HepG2 (cell line): ENCODE data around the gene SREBF1. TPM values are rescaled to one million over a fixed set of nuclear protein-coding genes. Genes with fewer than 3 reads are reported as not detected.

Source experiments
- ATAC-seq: fragments of 200-7000 bp; cut with Tn5 transposase; 3 replicates; pipeline ENCODE4 v1.9.1; 2020; ENCODE audit warnings: mild to moderate bottlenecking, moderate library complexity
- BruUV-seq: library from RNA; stranded (reverse); fragments of 400-500 nt; replicated peaks from 2 replicates; lab custom pipeline; 2021; lab: Mats Ljungman, UMichigan
- CTCF ChIA-PET: fragments of 300-600 bp; formaldehyde crosslinking; extraction: SDS; loops from one replicate; lab custom pipeline; 2021; ENCODE audit warnings: low total read pairs, inconsistent platforms, low intra/inter-chr PET ratio; lab: Yijun Ruan, JAX
- POLR2A ChIA-PET: fragments of 350-600 bp; sonication (Branson Sonifier 250); formaldehyde crosslinking; loops from one replicate; lab custom pipeline; 2020; ENCODE audit warnings: antibody characterized with exemption, inconsistent platforms; lab: Yijun Ruan, JAX
- DNase-seq: peaks from one replicate; pipeline ENCODE4 v3.0.0-alpha.2; 2015; ENCODE audit warnings: low spot score
- FAIRE-seq: peaks from 3 replicates; lab custom pipeline; 2011; peaks lifted over from hg19 to GRCh38; lab: Jason Lieb, UNC
- H2AFZ ChIP-seq: one replicate; pipeline ENCODE4 v1.6.1; 2011; ENCODE audit warnings: low read length, inconsistent platforms
- H3K27ac ChIP-seq: fragments of 300-600 bp; 3 replicates; pipeline ENCODE4 v1.8.0; 2011; ENCODE audit warnings: mixed run types, mild to moderate bottlenecking, mixed read lengths, low read length, inconsistent platforms; ENCODE audit not compliant: insufficient read depth; ENCODE audit errors: extremely low read length
- H3K27me3 ChIP-seq, 2 experiments: fragments of 200-600 bp in 1 of 2; 2 replicates in 1 of 2; 3 replicates in 1 of 2; pipeline versions ENCODE4 v1.6.0 to v1.8.0; 2011; ENCODE audit warnings: low read length in 2 of 2, mild to moderate bottlenecking in 2 of 2, moderate library complexity in 2 of 2, inconsistent platforms in 1 of 2; ENCODE audit not compliant: insufficient read depth in 2 of 2, control insufficient read depth in 1 of 2
- H3K36me3 ChIP-seq, 2 experiments: fragments of 200-600 bp in 1 of 2; replicated peaks in 1 of 2; 2 replicates in 1 of 2; 3 replicates in 1 of 2; pipeline versions ENCODE4 v1.5.1 to v1.8.0; 2011; ENCODE audit warnings: low read length in 2 of 2, inconsistent platforms in 1 of 2; ENCODE audit not compliant: insufficient read depth in 2 of 2, control insufficient read depth in 1 of 2
- H3K4me1 ChIP-seq: 2 replicates; pipeline ENCODE4 v1.5.1; 2012; ENCODE audit warnings: low read length, inconsistent platforms; ENCODE audit not compliant: insufficient read depth
- H3K4me2 ChIP-seq: 2 replicates; pipeline ENCODE4 v1.6.0; 2011; ENCODE audit warnings: low read depth, low read length, inconsistent platforms
- H3K4me3 ChIP-seq, 3 experiments: fragments of 200-600 bp in 1 of 3; sonication (generic), shearing (Covaris generic) in 1 of 3; replicated peaks in 1 of 3; 2 replicates each; pipeline ENCODE4 v1.5.1; 2011 to 2016; ENCODE audit warnings: low read length in 3 of 3, inconsistent platforms in 2 of 3, low read depth in 2 of 3, mild to moderate bottlenecking in 2 of 3, control low read depth in 1 of 3, mixed read lengths in 1 of 3; ENCODE audit not compliant: insufficient read depth in 1 of 3
- H3K79me2 ChIP-seq: one replicate; pipeline ENCODE4 v1.6.1; 2011; ENCODE audit warnings: low read length, inconsistent platforms; ENCODE audit not compliant: insufficient read depth
- H3K9ac ChIP-seq: 2 replicates; pipeline ENCODE4 v1.6.0; 2011; ENCODE audit warnings: mild to moderate bottlenecking, low read depth, low read length, inconsistent platforms; ENCODE audit not compliant: insufficient read depth
- H3K9me3 ChIP-seq: 2 replicates; pipeline ENCODE4 v1.5.1; 2012; ENCODE audit warnings: mild to moderate bottlenecking, low read length
- H4K20me1 ChIP-seq: 2 replicates; pipeline ENCODE4 v1.6.0; 2011; ENCODE audit warnings: inconsistent platforms, mild to moderate bottlenecking, low read length, moderate library complexity; ENCODE audit not compliant: insufficient read depth
- HHEX ChIP-seq: IDR thresholded peaks from 2 replicates; pipeline ENCODE4 v1.6.1; 2016; ENCODE audit warnings: control low read depth
- PAWR ChIP-seq: sonication (generic); formaldehyde crosslinking; IDR thresholded peaks from 2 replicates; pipeline ENCODE4 v1.4.0; 2020; ENCODE audit warnings: missing genetic modification reagents, mild to moderate bottlenecking, borderline replicate concordance
- RARA ChIP-seq: IDR thresholded peaks from 2 replicates; pipeline ENCODE4 v1.6.1; 2016; ENCODE audit warnings: missing genetic modification reagents, missing compliant biosample characterization
- STAT6 ChIP-seq: sonication (generic); formaldehyde crosslinking; IDR thresholded peaks from 2 replicates; pipeline ENCODE4 v1.4.0; 2020; ENCODE audit warnings: missing genetic modification reagents, mild to moderate bottlenecking, borderline replicate concordance
- ZNF235 ChIP-seq: sonication (generic); formaldehyde crosslinking; IDR thresholded peaks from 2 replicates; pipeline ENCODE4 v1.8.1; 2023; ENCODE audit warnings: mild to moderate bottlenecking, missing genetic modification reagents, borderline replicate concordance
- WGBS: methylation state at CpG from one replicate; pipeline ENCODE4 v1.1.6; 2017; ENCODE audit warnings: low lambda C conversion rate; 5-methylcytosine and 5-hydroxymethylcytosine counted together
- in situ Hi-C: cut with HindIII; loops from 2 replicates; pipeline ENCODE4 v1.10.0; 2017; ENCODE audit warnings: low pct_unique_long_range_greater_than_20kb; ENCODE audit not compliant: extremely low pct_ligation_motif_present
- intact Hi-C: fragments of 100-400 bp; cut with micrococcal nuclease; formaldehyde crosslinking; loops from one replicate; pipeline ENCODE4 v1.10.0; 2022; ENCODE audit not compliant: unreplicated experiment
- polyA plus RNA-seq, 8 experiments: library from polyadenylated mRNA; depleted of rRNA in 3 of 8; stranded (reverse) in 7 of 8; unstranded in 1 of 8; fragments of >200 nt; fragmentation: Illumina TruSeq in 4 of 8; extraction: Trizol in 4 of 8; gene quantifications; 2 replicates each; pipeline versions ENCODE4 v1.2.1 to v1.2.3, GENCODE V29; 2011 to 2016; ENCODE audit warnings: low read depth in 4 of 8, missing spikeins in 1 of 8, mixed read lengths in 1 of 8; ENCODE audit not compliant: insufficient read depth in 1 of 8
- total RNA-seq, 5 experiments: library from RNA; depleted of rRNA; stranded (reverse); fragments of >200 nt; fragmentation: Illumina TruSeq; extraction: Trizol; gene quantifications; 2 replicates each; pipeline ENCODE4 v1.2.3, GENCODE V29; 2016; ENCODE audit warnings: low read depth in 1 of 5

SREBF1 gene
- total and polyA plus RNA-seq, 2 of the 13 experiments (the other 11 are each of a cell fraction or from before 2014, with no cell fraction given), result 34.3 to 38.0 TPM

GRCh38 chr17:17848311-17849082 lies 11.7 kb upstream of the SREBF1 start:
- Histone ChIP-seq H3K4me3 (no peak overlapping the region), H3K27me3 (no peaks in the 10 kb centered on the region; a peak in 1 of 5 replicates), H3K4me2 (peak overlapping the region; percentile 40), H3K4me1 (peaks cover 50% of the 10 kb centered on the region), H3K9me3 (no peaks in the 10 kb centered on the region), H3K9ac (no peak overlapping the region), H4K20me1 (no peaks in the 10 kb centered on the region), H3K79me2 (no peaks in the 10 kb centered on the region), H3K36me3 (no peaks in the 10 kb centered on the region), H2AFZ (no peak overlapping the region), H3K27ac (no peak overlapping the region)
- WGBS, result 84% methylated on average over 8 of the region's 10 CpGs
- DNase-seq (no peak), ATAC-seq (no peak), FAIRE-seq (no peak)
- ChIA-PET POLR2A (interaction anchor here (1.3 to 6.4 kb wide), 4 partner anchors 8 to 21 kb away, joined by 4 to 51 read pairs (median 10); partner anchors contain the start of gene SREBF1), CTCF (interaction anchor here (0.8 kb wide), 1 partner anchor 36 kb away, joined by 3 read pairs; no protein-coding TSS in a partner anchor)
- no TSS peak for BruUV-seq
- TF ChIP-seq ZNF235 (CRISPR knock-in tag) (no peak), HHEX (no peak), RARA (no peak), STAT6 (no peak), PAWR (CRISPR knock-in tag) (no peak)
- in situ Hi-C loops, result no loop called here
- intact Hi-C loops, result no loop called here
